K562 (cell line): ENCODE measurements around the gene MYO3B. TPM values are rescaled to one million over a fixed set of nuclear protein-coding genes. Genes with fewer than 3 reads are reported as not detected.

ENCODE experiments used
- ATAC-seq: fragments of 200-7000 bp; cut with Tn5 transposase; 3 replicates; pipeline ENCODE4 v1.9.1; 2020; ENCODE audit warnings: moderate library complexity
- BruUV-seq: library from RNA; stranded (reverse); fragments of 400-500 nt; replicated peaks from 2 replicates; lab custom pipeline; 2021; lab: Mats Ljungman, UMichigan
- CTCF ChIA-PET: fragments of 300-600 bp; formaldehyde crosslinking; extraction: SDS; loops from one replicate; lab custom pipeline; 2021; ENCODE audit warnings: low intra/inter-chr PET ratio; lab: Yijun Ruan, JAX
- POLR2A ChIA-PET: fragments of 300-600, 350-650 bp; sonication (Branson Sonifier 250); formaldehyde crosslinking; extraction: SDS; loops from one replicate; lab custom pipeline; 2021; ENCODE audit warnings: antibody characterized with exemption, inconsistent platforms; lab: Yijun Ruan, JAX
- DNase-seq, 4 experiments: peaks; one replicate each; pipeline versions ENCODE4 v3.0.0 to v3.0.0-alpha.2; 2011 to 2018; ENCODE audit warnings: low spot score in 3 of 4, mixed read lengths in 3 of 4; ENCODE audit errors: extremely low read depth in 1 of 4
- FAIRE-seq: peaks from 2 replicates; lab custom pipeline; 2011; peaks lifted over from hg19 to GRCh38; lab: Jason Lieb, UNC
- H2AFZ ChIP-seq: 2 replicates; pipeline ENCODE4 v1.6.0; 2011; ENCODE audit warnings: low read depth, low read length, control low read depth, inconsistent platforms
- H3K27ac ChIP-seq: fragments of 200-600 bp; 3 replicates; pipeline ENCODE4 v1.8.0; 2011; ENCODE audit warnings: low read depth, mild to moderate bottlenecking, control low read depth, inconsistent platforms, low read length, moderate library complexity, mixed read lengths; ENCODE audit errors: extremely low read depth
- H3K27me3 ChIP-seq, 2 experiments: fragments of 300-600 bp in 1 of 2; 2 replicates in 1 of 2; 3 replicates in 1 of 2; pipeline versions ENCODE4 v1.6.0 to v1.8.0; 2011; ENCODE audit warnings: inconsistent platforms in 2 of 2, low read length in 2 of 2, mild to moderate bottlenecking in 1 of 2, mixed read lengths in 1 of 2, moderate library complexity in 1 of 2; ENCODE audit not compliant: control insufficient read depth in 2 of 2, insufficient read depth in 2 of 2
- H3K36me3 ChIP-seq: fragments of 300-600 bp; 3 replicates; pipeline ENCODE4 v1.8.0; 2011; ENCODE audit warnings: mild to moderate bottlenecking, low read length, inconsistent platforms; ENCODE audit not compliant: control insufficient read depth, insufficient read depth
- H3K4me1 ChIP-seq, 2 experiments: fragments of 200-600 bp in 1 of 2; replicated peaks in 1 of 2; 2 replicates in 1 of 2; 3 replicates in 1 of 2; pipeline versions ENCODE4 v1.5.1 to v1.8.0; 2011; ENCODE audit warnings: inconsistent platforms in 2 of 2, low read length in 2 of 2, mild to moderate bottlenecking in 1 of 2, mixed read lengths in 1 of 2, moderate library complexity in 1 of 2; ENCODE audit not compliant: control insufficient read depth in 2 of 2, insufficient read depth in 2 of 2
- H3K4me2 ChIP-seq: 2 replicates; pipeline ENCODE4 v1.6.1; 2011; ENCODE audit warnings: low read length, control low read depth, inconsistent platforms, mixed read lengths; ENCODE audit not compliant: insufficient read depth
- H3K4me3 ChIP-seq: fragments of 200-600 bp; sonication (generic), shearing (Covaris generic); 2 replicates; pipeline ENCODE4 v1.5.1; 2016; ENCODE audit warnings: control low read depth, inconsistent platforms
- H3K79me2 ChIP-seq: fragments of 200-600 bp; 3 replicates; pipeline ENCODE4 v1.8.0; 2011; ENCODE audit warnings: low read length, inconsistent platforms; ENCODE audit not compliant: control insufficient read depth, insufficient read depth
- H3K9ac ChIP-seq, 2 experiments: 2 replicates each; pipeline versions ENCODE4 v1.6.0 to v1.6.1; 2011; ENCODE audit warnings: low read depth in 2 of 2, low read length in 2 of 2, control low read depth in 1 of 2, inconsistent platforms in 1 of 2, mild to moderate bottlenecking in 1 of 2, mixed read lengths in 1 of 2; ENCODE audit not compliant: insufficient read depth in 1 of 2
- H3K9me1 ChIP-seq: one replicate; pipeline ENCODE4 v1.6.0; 2011; ENCODE audit warnings: inconsistent platforms, mild to moderate bottlenecking, low read length, moderate library complexity; ENCODE audit not compliant: control insufficient read depth, insufficient read depth
- H3K9me3 ChIP-seq: replicated peaks from 2 replicates; pipeline ENCODE4 v1.5.1; 2011; ENCODE audit warnings: low read depth, low read length, inconsistent platforms; ENCODE audit not compliant: control insufficient read depth, insufficient read depth
- H4K20me1 ChIP-seq: replicated peaks from 2 replicates; pipeline ENCODE4 v1.6.1; 2011; ENCODE audit warnings: low read length, inconsistent platforms, mixed read lengths; ENCODE audit not compliant: control insufficient read depth, insufficient read depth
- ARID2 ChIP-seq: fragments of 450-650 bp; IDR thresholded peaks from 2 replicates; pipeline ENCODE4 v1.6.1; 2017; ENCODE audit warnings: antibody characterized with exemption, mild to moderate bottlenecking
- BRF1 ChIP-seq: IDR thresholded peaks from 3 replicates; pipeline ENCODE4 v1.6.1; 2011; ENCODE audit warnings: borderline replicate concordance, mild to moderate bottlenecking; ENCODE audit not compliant: insufficient read length; ENCODE audit errors: extremely low read depth
- CBX5 ChIP-seq: IDR thresholded peaks from 2 replicates; pipeline ENCODE4 v1.6.1; 2014; ENCODE audit warnings: low read depth, borderline replicate concordance
- DDX20 ChIP-seq: fragments of 450-650 bp; IDR thresholded peaks from 2 replicates; pipeline ENCODE4 v1.6.1; 2016; ENCODE audit warnings: missing genetic modification characterization, low read depth, mild to moderate bottlenecking, missing compliant biosample characterization, moderate library complexity
- EGR1 ChIP-seq: fragments of 450-650 bp; conservative IDR thresholded peaks from 2 replicates; pipeline ENCODE4 v1.6.1; 2017; ENCODE audit warnings: mild to moderate bottlenecking
- FOXJ3 ChIP-seq: sonication (generic); formaldehyde crosslinking; IDR thresholded peaks from 2 replicates; pipeline ENCODE4 v1.4.0; 2020; ENCODE audit warnings: mild to moderate bottlenecking, missing genetic modification reagents
- HMG20A ChIP-seq: fragments of 450-650 bp; formaldehyde crosslinking; conservative IDR thresholded peaks from 2 replicates; pipeline ENCODE4 v1.4.0; 2020; ENCODE audit warnings: mild to moderate bottlenecking, mixed read lengths
- MAFF ChIP-seq: IDR thresholded peaks from 2 replicates; pipeline ENCODE4 v1.6.1; 2012; ENCODE audit warnings: low read length, improper control_type of control experiment
- MAZ ChIP-seq, 2 experiments: fragments of 450-650 bp in 1 of 2; sonication (generic) in 1 of 2; formaldehyde crosslinking; IDR thresholded peaks in 1 of 2; conservative IDR thresholded peaks in 1 of 2; 2 replicates each; pipeline versions ENCODE4 v1.4.0 to v1.5.0; 2020; ENCODE audit warnings: mild to moderate bottlenecking in 1 of 2, missing genetic modification reagents in 1 of 2
- MECOM ChIP-seq: fragments of 250-450 bp; sonication (Bioruptor Pico); IDR thresholded peaks from 2 replicates; pipeline ENCODE4 v1.8.0; 2022; ENCODE audit warnings: inconsistent platforms
- NFYB ChIP-seq: IDR thresholded peaks from 2 replicates; pipeline ENCODE4 v1.6.1; 2011; ENCODE audit warnings: mild to moderate bottlenecking, moderate library complexity; ENCODE audit not compliant: insufficient read length; ENCODE audit errors: extremely low read depth
- TAL1 ChIP-seq: fragments of 450-650 bp; IDR thresholded peaks from 2 replicates; pipeline ENCODE4 v1.6.1; 2016; ENCODE audit warnings: mild to moderate bottlenecking
- TEAD2 ChIP-seq: fragments of 450-650 bp; IDR thresholded peaks from 2 replicates; pipeline ENCODE4 v1.6.1; 2016; ENCODE audit warnings: missing genetic modification characterization, control low read depth, missing compliant biosample characterization
- ZEB2 ChIP-seq: fragments of 450-650 bp; IDR thresholded peaks from 2 replicates; pipeline ENCODE4 v1.6.1; 2016
- ZNF140 ChIP-seq: fragments of 250-450 bp; sonication (Bioruptor Pico); IDR thresholded peaks from 2 replicates; pipeline ENCODE4 v1.8.0; 2021; ENCODE audit warnings: moderate library complexity, mild to moderate bottlenecking, inconsistent platforms
- ZNF445 ChIP-seq: fragments of 250-450 bp; sonication (Bioruptor Pico); IDR thresholded peaks from 2 replicates; pipeline ENCODE4 v1.4.0; 2020; ENCODE audit warnings: low read depth, mild to moderate bottlenecking, moderate library complexity
- WGBS: fragments of 100-300 bp; shearing (Covaris generic); methylation state at CpG from one replicate; pipeline ENCODE4 v1.1.6; 2016; ENCODE audit warnings: low coverage, mixed read lengths; ENCODE audit not compliant: insufficient coverage; ENCODE audit errors: missing lambda C conversion rate; 5-methylcytosine and 5-hydroxymethylcytosine counted together
- in situ Hi-C: fragments of 300-500 bp; cut with MboI; formaldehyde crosslinking; loops from 4 replicates; pipeline ENCODE4 v1.15.0; 2018; ENCODE audit warnings: inconsistent platforms, mixed read lengths
- intact Hi-C: fragments of 100-400 bp; cut with micrococcal nuclease; formaldehyde crosslinking; loops from 2 replicates; pipeline ENCODE4 v1.14.2; 2022
- polyA plus RNA-seq, 8 experiments: library from polyadenylated mRNA; depleted of rRNA in 4 of 8; stranded (reverse) in 5 of 8; unstranded in 3 of 8; fragments of >200 nt; fragmentation: Nextera tagmentation in 2 of 8; fragmentation: Illumina TruSeq in 1 of 8; extraction: Ambion mirVana in 2 of 8; extraction: Trizol in 1 of 8; gene quantifications; 2 replicates each; pipeline versions ENCODE4 v1.2.1 to v1.2.3, GENCODE V29; 2011 to 2014; ENCODE audit warnings: inconsistent platforms in 1 of 8, missing spikeins in 1 of 8
- total RNA-seq, 7 experiments: library from RNA; depleted of rRNA in 6 of 7; stranded (reverse); fragments of >200 nt in 6 of 7; fragmentation: Illumina TruSeq in 2 of 7; extraction: Trizol in 2 of 7; gene quantifications; 2 replicates each; pipeline versions ENCODE4 v1.2.1 to v1.2.3, GENCODE V29; 2011 to 2021; ENCODE audit warnings: low replicate concordance in 1 of 7
- TF ChIP-seq, protein P1 (sequence below), 2 experiments: fragments of 450-650 bp in 1 of 2; sonication (generic) in 1 of 2; formaldehyde crosslinking; conservative IDR thresholded peaks; 2 replicates each; pipeline versions ENCODE4 v1.4.0 to v1.8.1; 2020 to 2022; ENCODE audit warnings: mild to moderate bottlenecking in 1 of 2, missing genetic modification reagents in 1 of 2

The MYO3B gene
- total and polyA plus RNA-seq, 9 of the 15 experiments (the other 6 are each of a cell fraction or from before 2014, with no cell fraction given), result 2.7 to 6.5 (median 3.6) TPM

DNA sequence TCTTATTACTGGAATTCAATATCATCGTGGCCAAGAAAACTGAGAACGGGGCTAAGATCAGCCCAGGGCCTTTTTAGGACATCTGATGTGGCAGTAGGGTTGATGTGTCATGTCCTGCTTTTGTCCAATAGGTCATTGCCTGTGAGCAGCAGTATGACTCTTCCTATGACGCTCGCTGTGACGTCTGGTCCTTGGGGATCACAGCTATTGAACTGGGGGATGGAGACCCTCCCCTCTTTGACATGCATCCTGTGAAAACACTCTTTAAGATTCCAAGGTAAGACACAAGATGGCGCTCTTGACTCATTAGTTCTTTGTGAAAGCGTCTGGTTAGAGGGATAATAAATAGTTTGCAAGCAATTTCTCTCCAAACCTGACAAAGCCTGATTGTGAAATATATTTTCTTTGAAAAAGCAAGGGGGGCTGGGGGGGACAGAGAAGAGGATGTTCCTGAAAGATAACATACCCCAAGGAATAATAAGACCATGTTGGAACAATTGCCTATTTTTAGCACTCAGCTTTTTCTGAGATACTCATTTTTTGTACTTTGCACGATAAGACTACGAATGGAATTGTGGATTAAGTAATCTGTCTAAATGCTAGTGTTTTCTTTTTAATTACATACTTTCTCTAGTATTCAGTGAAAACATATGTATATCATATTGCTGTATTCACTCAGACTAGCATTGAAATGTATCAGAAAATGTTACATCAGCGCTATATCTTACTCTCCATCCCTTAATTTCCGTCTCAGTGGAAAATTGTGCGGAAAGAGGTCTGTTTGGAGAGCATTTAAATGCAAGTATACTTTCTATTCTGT is 58.1 kb downstream of the MYO3B start (continued):
- TF ChIP-seq TAL1, result peak; percentile 87
- peak; percentile 58 for TF ChIP-seq ZEB2
- peak; percentile 26; the same call in 1 of the 2 replicates for TF ChIP-seq EGR1
- TF ChIP-seq FOXJ3 (CRISPR knock-in tag), result no peak
- TF ChIP-seq ZNF140 (CRISPR knock-in tag), result no peak
- no peak for TF ChIP-seq CBX5
- peak; percentile 72; the same call in 1 of the 2 replicates for TF ChIP-seq ARID2
- TF ChIP-seq, protein P1, sequence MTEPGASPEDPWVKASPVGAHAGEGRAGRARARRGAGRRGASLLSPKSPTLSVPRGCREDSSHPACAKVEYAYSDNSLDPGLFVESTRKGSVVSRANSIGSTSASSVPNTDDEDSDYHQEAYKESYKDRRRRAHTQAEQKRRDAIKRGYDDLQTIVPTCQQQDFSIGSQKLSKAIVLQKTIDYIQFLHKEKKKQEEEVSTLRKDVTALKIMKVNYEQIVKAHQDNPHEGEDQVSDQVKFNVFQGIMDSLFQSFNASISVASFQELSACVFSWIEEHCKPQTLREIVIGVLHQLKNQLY (CRISPR knock-in tag; conservative IDR thresholded peaks at IDR 0.05), result no peak
- TF ChIP-seq DDX20, result 0 out of 2 replicates have a peak, but pooled peaks have one; percentile 10

DNA sequence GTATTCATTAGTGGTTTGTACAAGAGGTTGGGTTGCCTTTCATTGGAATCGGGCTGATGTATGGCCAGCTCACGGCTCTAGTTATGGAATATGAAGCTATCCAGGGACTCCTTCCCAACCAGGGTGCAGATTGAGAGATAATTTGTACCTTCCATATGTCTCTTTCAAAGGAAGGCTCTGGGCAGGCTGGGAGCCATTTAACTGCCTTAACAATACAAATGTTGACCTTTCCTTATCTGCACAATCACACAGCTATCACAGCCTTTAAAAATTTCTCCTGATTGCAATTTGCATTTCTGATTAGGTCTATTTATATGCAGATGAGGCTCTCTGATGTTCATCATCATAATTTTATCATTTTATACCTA is 58.7 kb downstream of the MYO3B start:
- Histone ChIP-seq H2AFZ (peak overlapping the region; percentile 37; the same call in 1 of the 2 replicates), H3K4me1 (peaks cover 0 to 60% of the 10 kb centered on the region in 2 experiments; a peak in 3 of 5 replicates), H3K9me1 (no peaks in the 10 kb centered on the region), H3K79me2 (no peaks in the 10 kb centered on the region), H3K4me3 (no peak overlapping the region), H4K20me1 (no peaks in the 10 kb centered on the region), H3K27me3 (no peaks in the 10 kb centered on the region), H3K4me2 (peak overlapping the region; percentile 28; the same call in 1 of the 2 replicates), H3K9me3 (no peaks in the 10 kb centered on the region), H3K27ac (no peak overlapping the region; the same call in 2 of the 3 replicates), H3K36me3 (no peaks in the 10 kb centered on the region), H3K9ac (peak overlapping the region in 1 of 2 experiments; percentile 1; a peak in 1 of 4 replicates)
- ChIA-PET POLR2A (interaction anchor here (0.8 to 1.5 kb wide), 5 partner anchors 10 to 693 kb away, joined by 3 to 4 read pairs (median 3); no protein-coding TSS in a partner anchor), CTCF (interaction anchor here (1.0 to 2.7 kb wide), 4 partner anchors 88 to 580 kb away, joined by 3 to 41 read pairs (median 9); partner anchors contain the start of gene GAD1)
- peak; percentile 13; the same call in 2 of the 3 replicates for ATAC-seq
- intact Hi-C loops, result loop anchor here (1.0 to 5.0 kb wide), 8 partner anchors 27 to 636 kb away; no protein-coding TSS in a partner anchor
- no peak for FAIRE-seq
- in situ Hi-C loops, result loop anchor here (5.0 to 10.0 kb wide), 4 partner anchors 86 to 576 kb away; no protein-coding TSS in a partner anchor
- no TSS peak for BruUV-seq
- WGBS, result 44% methylated on average over 2 of the region's 2 CpGs
- DNase-seq, result no peak
- TF ChIP-seq MECOM (CRISPR knock-in tag) (0 out of 2 replicates have a peak, but pooled peaks have one; percentile 11), NFYB (no peak), BRF1 (no peak), HMG20A (CRISPR knock-in tag) (no peak), MAZ (CRISPR knock-in tag; conservative IDR thresholded peaks at IDR 0.05 in 1 of 2, IDR thresholded peaks at IDR 0.05 in 1 of 2) (0 out of 4 replicates have a peak, but pooled peaks of 1 of the 2 experiments have one; percentile 2), ZNF445 (CRISPR knock-in tag) (no peak), TEAD2 (tag) (no peak), MAFF (no peak), DDX20 (peak; percentile 4; the same call in 1 of the 2 replicates)
